ENCODE measurements around the gene ARMC9. TPM values are rescaled to one million over a fixed set of nuclear protein-coding genes. Genes with fewer than 3 reads are reported as not detected.

Gene ARMC9
- total RNA-seq, 1 donor, result 189 TPM

DNA sequence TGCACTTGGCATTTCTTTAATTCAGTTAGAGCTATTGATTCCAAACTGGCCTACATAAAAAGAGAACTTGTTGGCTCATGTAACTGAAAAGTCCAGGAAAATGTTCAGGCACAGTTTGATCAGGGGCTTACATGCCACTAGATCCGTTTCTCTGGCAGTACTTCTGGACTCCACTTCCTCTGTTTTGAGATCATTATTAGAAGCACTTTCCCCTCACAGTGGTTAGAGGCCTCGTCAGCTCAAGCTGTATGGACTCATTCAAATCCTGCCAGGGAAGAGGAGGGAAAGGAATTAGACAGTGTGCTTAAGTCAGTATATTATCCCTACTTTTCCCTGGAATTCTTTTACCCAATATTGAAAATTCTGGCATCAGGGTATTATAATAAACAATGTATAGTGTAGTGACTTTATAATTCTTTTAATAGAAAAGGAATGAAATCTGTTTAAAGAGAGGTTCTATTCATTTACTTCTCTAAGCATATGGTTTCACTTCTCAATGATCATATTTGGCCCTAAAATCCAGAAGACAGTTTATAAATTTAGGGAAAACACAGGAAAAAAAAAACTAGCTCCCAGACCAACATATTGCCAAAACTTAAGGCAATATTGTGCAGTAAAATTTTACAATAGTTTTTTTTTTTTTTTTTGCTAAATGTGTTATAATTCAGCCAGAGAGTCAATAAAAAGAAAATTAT, 92.0 kb downstream of the ARMC9 start:
- no peak for DNase-seq (ENCODE audit: low read depth)
- no peak overlapping the region for H3K4me3 ChIP-seq (ENCODE audit: low read depth, low read length)
- TF ChIP-seq CTCF (IDR thresholded peaks at IDR 0.05; ENCODE audit: insufficient read depth, low read depth, low read length), result no peak

DNA sequence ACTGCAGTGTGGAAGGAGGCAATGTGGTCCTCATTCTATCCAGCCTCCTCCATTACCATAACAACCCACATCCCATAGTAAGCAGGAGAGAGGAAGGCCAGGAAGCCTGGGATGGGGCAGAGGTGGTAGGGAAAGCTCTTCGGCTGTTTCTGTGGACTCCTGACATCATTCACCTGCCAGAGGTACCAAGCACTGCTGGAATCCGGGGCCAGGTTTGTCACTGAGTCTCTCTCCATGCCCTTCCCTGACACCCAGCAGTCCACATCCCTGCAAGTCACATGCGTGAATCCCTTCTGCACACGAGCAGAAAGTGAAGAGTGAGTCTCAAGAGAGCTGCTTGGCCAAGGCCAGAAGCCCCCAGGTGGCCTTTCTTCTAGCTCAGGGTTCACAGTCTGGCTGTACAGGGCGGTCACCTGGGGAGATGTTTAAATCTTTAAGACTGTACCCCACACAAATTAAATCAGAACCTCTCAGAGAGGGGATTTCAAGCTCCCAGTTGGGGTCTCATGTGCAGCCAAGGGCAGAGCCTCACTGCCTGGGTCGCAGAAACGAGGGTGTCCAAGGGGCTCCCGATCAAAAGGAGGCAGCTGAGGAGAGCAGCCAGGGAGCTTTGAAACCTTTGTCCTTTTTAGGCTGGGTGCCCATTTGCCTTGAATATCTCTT, 94.2 kb downstream of the ARMC9 start:
- TF ChIP-seq CTCF (IDR thresholded peaks at IDR 0.05; ENCODE audit: insufficient read depth, low read depth, low read length), result no peak
- DNase-seq (ENCODE audit: low read depth), result no peak
- H3K4me3 ChIP-seq (ENCODE audit: low read depth, low read length), result no peak overlapping the region

GRCh38 chr2:231293163-231293562, 94.7 kb downstream of the ARMC9 start:
- DNase-seq (ENCODE audit: low read depth), result no peak
- no peak for TF ChIP-seq CTCF (IDR thresholded peaks at IDR 0.05; ENCODE audit: insufficient read depth, low read depth, low read length)
- no peak overlapping the region for H3K4me3 ChIP-seq (ENCODE audit: low read depth, low read length)

DNA sequence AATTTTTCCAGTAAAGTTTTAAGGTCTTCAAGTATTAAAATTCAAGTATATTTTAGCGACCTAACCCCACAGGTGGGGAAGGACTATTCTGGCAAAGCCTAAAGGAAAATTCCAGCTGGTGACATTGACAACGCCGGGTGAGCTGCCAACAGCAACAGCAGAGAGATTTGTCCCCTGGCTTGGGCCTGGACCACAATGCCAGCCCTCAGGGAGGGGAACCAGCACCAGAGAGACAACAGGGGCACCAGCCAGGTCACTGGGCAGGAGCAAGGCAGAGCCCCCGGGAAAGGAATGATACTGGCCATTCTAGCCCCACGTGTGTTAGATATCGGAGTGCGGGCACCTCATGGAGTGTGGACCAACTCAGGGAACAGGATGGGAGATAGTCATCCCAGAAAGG, 95.7 kb downstream of the ARMC9 start:
- no peak overlapping the region for H3K4me3 ChIP-seq (ENCODE audit: low read depth, low read length)
- TF ChIP-seq CTCF (IDR thresholded peaks at IDR 0.05; ENCODE audit: insufficient read depth, low read depth, low read length), result no peak
- DNase-seq (ENCODE audit: low read depth), result no peak

DNA sequence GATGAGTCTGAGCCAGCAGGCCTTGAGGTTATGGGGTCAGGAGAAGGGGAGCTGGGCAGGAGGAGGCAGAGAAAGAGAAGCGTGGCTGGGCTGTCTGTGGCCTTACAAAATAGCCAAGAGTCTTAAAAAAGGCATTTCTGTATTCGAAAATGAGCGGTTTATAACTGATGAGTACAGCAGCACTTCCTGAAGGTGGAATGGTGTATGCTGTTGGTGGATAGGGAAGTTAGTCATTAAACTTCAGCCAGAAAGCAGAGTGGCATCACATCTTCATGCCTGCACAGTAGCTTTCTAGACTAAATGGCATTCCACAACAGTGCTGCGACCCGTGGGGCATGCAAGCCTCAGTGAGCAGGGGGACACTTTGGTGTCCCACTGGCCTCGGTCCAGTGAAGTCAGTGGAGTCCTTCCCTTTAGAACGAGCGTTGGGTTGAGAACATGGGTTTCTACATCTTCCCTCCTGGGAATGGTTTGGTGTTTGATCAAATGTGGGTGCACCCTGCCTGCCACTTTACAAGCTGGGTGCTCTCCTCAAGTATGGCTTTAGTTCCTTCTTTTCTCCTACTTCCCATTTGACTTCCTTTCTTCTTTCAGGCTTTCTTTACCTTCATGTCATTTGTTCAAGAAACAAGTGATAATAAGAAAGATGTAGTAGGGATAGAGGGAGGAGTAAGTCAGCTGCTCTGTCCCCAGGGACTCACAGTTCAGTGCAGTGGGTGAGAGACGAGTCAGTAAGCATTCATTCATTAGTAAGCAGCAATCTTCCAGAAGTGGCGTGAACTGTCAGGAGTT, 96.3 kb downstream of the ARMC9 start:
- TF ChIP-seq CTCF (IDR thresholded peaks at IDR 0.05; ENCODE audit: insufficient read depth, low read depth, low read length), result no peak
- no peak overlapping the region for H3K4me3 ChIP-seq (ENCODE audit: low read depth, low read length)
- DNase-seq (ENCODE audit: low read depth), result no peak

DNA sequence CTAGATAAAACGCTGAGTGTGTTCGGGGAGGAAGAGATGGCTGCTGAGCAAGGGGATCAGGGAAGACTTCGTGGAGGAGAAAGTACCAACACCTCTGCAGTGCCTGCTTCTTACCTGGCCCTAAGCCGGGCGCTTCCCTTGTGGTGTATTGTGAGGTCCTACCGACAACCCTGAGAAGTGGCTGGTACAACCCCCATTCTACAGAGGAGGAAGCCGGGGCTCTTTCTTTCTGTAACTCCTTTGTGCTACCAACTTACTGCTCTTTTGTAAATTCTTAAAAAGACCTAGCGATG, 96.9 kb downstream of the ARMC9 start:
- TF ChIP-seq CTCF (IDR thresholded peaks at IDR 0.05; ENCODE audit: insufficient read depth, low read depth, low read length), result no peak

More for the DNA sequence above, 96.9 kb downstream of the ARMC9 start:
- no peak overlapping the region for H3K4me3 ChIP-seq (ENCODE audit: low read depth, low read length)
- DNase-seq (ENCODE audit: low read depth), result no peak

All from fibroblast of villous mesenchyme (primary cell).